HG02763 (cell line): ENCODE measurements around the gene APEX2.
"Not testable (repeated sequence)": the region's sequence is repeated elsewhere in the genome, so short reads cannot be mapped to it uniquely, and the experiment has no call there.

Source experiments
- ATAC-seq: cut with Tn5 transposase; IDR thresholded peaks from one replicate; pipeline ENCODE4 v1.9.1; 2021; ENCODE audit warnings: mild to moderate bottlenecking, moderate library complexity; ENCODE audit not compliant: unreplicated experiment

The APEX2 gene

DNA sequence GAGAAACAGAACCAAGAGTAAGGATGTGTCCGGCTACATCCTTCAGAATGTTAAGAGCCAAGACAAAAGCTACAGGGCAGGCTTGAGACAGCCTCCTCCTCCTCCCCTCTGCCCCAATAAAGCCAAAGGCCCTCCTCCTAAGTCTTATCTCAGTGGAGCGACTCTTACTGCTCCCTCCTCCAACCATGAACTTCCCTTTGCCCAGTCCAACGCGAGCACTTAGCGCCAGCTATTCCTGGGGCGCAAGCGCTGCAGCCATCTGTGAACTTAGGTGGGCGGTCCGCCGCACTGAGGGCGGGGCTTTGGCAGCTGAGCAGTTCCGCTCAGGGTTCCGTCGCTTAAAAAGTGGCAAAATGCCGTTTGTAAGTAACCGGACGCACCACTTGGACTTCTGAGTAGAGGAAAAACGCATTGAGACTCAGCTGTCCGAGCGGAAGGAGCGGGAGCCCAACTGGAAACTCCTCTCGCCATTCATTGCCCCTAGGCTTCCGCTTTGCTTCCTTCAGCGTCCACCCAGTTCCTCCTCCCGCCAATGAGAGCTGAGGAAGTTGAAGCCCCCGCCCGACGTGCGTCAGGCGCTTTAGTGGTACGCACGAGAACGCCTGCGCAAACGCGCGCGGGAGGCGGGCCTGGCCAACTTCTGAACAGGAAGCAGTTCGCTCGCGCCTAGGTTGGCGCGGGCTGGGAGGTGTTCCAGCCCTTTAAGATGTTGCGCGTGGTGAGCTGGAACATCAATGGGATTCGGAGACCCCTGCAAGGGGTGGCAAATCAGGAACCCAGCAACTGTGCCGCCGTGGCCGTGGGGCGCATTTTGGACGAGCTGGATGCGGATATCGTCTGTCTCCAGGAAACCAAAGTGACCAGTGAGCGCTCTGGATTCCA, at the start of gene APEX2:
APEX2 (plus strand) TSS at position 647 of the 882 bp plus-strand sequence; CDS start at position 707, 60 bp downstream.
- ATAC-seq: peak; percentile 89

GRCh38 chrX:54950730-54951375, 49.3 kb upstream of the APEX2 start:
- ATAC-seq: no peak

DNA sequence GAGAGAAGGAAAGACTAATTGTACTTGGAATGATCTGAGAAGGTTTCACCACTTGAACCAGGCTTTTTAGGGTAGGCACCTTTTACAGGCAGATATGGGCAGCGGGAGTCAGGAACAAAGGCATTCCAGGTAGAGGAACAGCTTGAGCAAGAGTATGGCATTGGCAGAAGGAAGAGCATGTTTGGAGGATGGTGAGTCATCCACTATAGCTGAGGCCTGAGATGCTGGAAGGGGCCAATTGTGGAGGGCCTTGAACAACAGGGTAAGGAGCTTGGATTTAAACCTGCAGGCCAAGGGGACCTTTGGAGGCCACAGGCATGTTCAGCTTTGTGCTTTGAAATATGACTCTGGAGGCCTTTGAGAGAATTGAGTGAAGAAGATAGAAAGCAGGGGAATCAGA, 38.4 kb upstream of the APEX2 start:
- no peak for ATAC-seq

DNA sequence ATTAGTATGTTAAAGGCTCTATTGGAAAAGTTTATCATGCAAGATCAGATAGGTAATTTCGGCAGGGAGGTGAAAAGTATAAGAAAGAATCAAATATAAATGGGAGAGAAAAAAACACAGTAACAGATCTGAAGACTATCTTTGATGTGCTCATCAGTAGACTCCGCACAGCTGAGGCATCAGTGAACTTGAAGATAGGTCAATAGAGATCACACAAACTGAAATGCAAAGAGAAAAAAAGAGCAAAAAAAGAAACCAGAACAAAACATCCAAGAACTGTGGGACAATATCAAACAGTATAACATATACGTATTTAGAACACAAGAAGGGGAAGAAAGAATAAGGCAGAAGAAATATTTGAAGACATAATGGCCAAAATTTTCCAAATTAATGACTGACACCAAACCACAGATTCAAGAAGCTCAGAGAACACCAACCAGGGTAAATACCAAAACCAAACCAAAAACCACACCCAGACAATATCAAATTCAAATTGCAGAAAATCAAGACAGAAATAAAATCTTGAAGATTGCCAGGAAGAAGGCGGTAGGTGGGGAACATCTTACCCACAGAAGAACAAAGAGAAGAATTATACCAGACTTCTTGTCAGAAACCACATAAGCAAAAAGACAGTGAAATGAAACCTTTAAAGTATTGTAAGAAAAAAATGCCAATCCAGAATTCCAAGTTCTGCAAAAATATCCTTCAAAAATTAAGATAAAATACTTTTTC, 35.2 kb upstream of the APEX2 start:
- ATAC-seq: no peak

- ATAC-seq: no peak
Observed at GRCh38 chrX:54977387-54977786, 22.8 kb upstream of the APEX2 start.

GRCh38 chrX:54978448-54978847, 21.7 kb upstream of the APEX2 start:
- ATAC-seq: no peak

DNA sequence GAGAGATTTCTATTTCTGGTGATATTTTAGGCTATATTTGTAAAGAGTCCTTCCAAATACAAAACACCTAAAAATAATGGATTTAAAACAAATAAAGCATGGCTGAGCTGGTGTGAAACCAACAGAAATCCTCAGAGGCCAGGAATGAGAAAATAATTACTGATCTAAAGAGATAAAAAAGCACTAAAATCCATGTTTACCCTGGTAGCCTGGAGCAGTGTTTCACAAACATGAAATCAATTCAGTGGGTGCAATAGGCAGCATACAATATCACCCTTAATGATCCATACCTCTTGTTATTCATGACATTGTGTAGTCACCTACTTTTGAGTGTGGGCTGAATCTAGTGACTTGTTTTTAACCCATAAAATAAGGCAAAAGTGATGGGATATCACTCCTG, 20.7 kb upstream of the APEX2 start:
- ATAC-seq: no peak

- ATAC-seq: no peak
Observed at GRCh38 chrX:54980334-54980733, 19.8 kb upstream of the APEX2 start.

DNA sequence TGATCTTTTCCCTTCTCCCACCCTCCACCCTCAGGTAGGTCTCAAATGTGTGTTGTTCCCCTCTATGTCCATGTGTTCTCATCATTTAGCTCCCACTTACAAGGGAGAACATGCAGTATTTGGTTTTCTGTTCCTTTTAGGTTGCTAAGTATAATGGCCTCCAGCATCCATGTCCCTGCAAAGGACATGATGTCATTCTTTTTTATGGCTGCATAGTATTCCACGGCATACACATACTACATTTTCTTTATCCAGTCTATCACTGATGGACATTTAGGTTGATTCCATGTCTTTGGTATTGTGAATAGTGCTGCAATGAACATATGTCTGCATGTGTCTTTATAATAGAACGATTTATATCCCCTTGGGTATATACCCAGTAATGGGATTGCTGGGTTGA, 16.9 kb upstream of the APEX2 start:
- ATAC-seq: not testable (repeated sequence)

- ATAC-seq: no peak
Observed at GRCh38 chrX:54991706-54992105, 8.5 kb upstream of the APEX2 start.

DNA sequence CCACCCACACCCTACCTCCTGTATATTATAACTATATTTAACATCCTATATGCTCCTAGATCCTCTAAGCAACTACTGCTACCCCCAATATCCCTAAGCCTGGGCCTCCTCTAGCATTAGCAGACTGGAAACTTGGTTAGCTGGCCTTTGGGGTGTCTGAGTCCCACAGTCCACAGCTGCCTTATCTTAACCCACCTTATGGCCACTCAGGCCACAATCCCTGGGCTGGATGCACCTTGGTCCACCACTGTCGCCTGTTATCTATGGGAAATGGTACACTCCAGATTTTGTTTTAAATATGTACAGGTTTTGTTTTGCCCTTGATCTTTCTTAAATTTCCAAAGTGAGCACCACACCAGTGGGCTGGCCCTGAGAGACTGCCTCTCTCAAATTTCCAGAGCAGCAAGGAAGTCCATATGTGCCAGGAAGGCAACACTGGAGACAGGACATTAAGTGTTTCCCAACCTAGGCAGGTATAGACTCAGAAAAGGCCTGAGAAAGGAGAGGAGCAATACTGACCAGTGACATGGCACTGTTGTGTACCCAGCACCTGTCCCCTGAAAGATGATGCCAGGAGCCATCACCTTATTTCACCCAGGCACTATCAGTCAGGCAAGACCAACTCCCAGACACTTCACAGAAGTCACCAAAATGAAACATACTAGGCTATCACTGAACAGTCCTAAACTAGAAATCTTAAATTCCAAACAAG, 7.1 kb upstream of the APEX2 start:
- no peak for ATAC-seq

GRCh38 chrX:54994099-54994498, 6.1 kb upstream of the APEX2 start, which contains the start of gene PFKFB1:
PFKFB1 (minus strand) TSS chrX:54994188; CDS start chrX:54994007, 181 bp downstream.
- no peak for ATAC-seq

- no peak for ATAC-seq
Observed at GRCh38 chrX:54994668-54995351, 5.4 kb upstream of the APEX2 start.

DNA sequence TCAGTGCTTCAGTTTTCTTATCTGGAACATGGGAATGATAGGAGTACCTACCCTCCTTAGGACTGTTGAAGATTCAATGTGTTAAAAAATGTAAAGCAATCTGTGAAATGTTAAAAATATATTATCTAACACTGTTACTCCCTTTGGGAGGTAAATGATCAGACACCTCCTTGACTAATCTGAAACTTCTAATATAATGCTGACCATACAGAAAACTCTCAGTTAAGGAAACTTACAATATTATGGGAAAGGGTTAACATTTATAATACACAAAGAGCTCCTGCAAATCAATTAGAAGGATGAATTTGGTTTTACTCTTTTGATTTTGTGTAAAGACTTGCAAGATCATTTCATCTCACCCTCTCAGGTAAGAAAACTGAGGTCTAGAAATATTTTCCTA, 4.5 kb upstream of the APEX2 start:
- no peak for ATAC-seq

DNA sequence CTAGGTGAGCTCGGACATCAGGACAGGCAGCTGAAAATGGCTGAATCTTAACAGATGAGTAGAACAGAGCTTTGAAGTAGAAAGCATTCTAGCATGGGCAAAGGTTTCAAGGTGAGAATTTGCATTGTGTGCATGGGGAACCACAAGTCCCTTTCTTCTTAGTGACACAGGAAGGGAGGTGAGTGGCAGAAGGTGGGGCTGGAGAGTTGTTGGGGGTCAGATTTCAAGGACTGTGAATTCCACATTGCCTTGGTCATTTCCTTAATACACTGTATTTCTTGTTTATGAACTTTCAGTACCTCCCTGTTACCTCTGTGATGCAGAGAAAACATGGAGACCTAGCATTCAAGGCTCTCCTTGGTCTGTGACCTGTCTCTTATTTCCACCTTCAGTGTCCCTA, 4.1 kb downstream of the APEX2 start:
- no peak for ATAC-seq

DNA sequence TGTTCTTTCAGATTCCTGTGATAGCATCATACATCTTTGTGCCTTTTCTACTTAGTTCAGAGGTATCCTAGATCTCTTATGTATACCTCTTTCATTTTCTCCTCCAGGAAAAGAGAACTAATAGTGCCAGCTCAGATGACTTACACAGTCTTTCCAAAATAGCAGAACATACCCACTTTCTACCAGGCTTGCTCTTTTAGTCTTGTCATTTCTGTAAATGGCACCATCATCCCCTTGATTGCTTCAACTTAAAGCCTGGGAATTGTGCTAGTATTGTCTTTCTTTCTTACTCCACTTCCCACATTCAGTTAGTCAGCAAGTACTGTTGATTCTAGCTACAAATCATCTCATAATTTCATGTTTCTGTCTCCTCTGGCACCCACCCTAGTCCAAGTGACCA, 5.1 kb downstream of the APEX2 start:
- ATAC-seq: no peak

DNA sequence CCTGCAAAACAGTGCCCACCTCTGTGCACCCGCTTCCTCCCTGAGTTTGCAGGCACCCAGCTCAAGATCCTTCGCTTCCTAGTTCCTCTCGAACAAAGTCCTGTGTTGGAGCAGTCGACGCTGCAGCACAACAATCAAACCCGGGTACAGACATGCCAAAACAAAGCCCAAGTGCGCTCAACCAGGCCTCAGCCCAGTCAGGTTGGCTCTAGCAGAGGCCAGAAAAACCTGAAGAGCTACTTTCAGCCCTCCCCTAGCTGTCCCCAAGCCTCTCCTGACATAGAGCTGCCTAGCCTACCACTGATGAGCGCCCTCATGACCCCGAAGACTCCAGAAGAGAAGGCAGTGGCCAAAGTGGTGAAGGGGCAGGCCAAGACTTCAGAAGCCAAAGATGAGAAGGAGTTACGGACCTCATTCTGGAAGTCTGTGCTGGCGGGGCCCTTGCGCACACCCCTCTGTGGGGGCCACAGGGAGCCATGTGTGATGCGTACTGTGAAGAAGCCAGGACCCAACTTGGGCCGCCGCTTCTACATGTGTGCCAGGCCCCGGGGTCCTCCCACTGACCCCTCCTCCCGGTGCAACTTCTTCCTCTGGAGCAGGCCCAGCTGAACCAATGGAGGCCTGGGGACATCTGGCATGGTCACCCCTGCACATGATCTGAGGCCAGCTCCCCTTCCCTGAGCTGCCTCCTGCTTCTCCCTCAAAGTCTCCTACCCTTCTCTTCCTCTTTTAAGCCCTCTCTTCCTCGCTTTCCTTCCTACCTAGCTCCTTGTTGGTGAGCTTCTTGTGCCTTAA, 6.9 kb downstream of the APEX2 start:
- ATAC-seq: no peak

DNA sequence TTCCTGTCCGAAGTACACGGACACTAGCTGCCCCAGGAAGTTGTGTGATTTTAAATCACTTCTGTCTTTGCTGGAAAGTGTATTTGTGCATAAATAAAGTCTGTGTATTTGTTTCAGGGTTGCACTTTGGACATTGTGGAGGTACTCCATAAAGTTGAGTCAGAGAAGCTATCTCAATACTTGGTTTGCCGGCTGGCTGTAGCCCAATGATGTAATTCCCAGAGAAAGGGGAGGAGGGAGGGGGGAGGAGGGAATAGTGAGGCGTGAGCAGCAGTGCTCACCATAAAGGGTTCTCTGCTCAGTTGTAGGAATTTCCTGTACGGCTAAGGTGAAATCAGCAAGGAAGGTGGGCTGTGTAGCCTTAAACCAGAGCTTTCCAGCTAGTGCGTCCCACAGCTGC, 7.5 kb downstream of the APEX2 start:
- ATAC-seq: no peak

- no peak for ATAC-seq
Observed at GRCh38 chrX:55008571-55009358, 8.6 kb downstream of the APEX2 start.
